ENCODE results near the gene ATP13A4. TPM values are rescaled to one million over a fixed set of nuclear protein-coding genes. Genes with fewer than 3 reads are reported as not detected.

ATP13A4 gene
- total and polyA plus RNA-seq, 2 of the 4 experiments (the other 2 are of a cell fraction): under 0.01 TPM; not detected in 1

DNA sequence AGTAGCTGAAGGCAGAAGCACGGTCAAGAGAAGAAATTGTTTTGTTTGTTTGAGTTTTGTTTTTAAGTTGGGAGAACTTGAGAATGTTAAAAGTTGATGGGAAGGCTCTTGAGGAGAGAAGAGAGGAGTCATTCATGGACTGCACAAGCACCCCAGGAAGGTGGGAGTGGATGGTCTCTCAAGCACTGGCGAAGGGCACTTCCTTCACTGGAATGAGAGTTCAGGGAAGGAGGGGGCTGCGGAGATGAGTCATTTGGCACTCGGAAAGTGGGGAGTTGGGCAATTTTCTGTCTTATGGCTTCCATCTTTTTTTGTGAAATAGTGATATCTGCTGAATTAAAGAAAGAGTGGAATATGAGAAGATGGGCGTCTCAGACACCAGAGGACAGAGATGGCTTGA is 66.0 kb downstream of the ATP13A4 start:
- BruUV-seq (replicated peaks): no TSS peak

More for the DNA sequence above, 66.0 kb downstream of the ATP13A4 start:
- no peaks in the 10 kb centered on the region for H3K4me1 ChIP-seq (ENCODE audit: control insufficient read depth, insufficient read depth, low read length)
- no peak overlapping the region for H4K8ac ChIP-seq (ENCODE audit: low read depth in 2 of 2, low read length in 2 of 2)
- no peaks in the 10 kb centered on the region for H3K79me1 ChIP-seq (ENCODE audit: low read depth in 1 of 2, low read length in 2 of 2)
- ATAC-seq (ENCODE audit: low read depth) (no peak), DNase-seq (no peak)
- H3K36me3 ChIP-seq (ENCODE audit: control insufficient read depth, insufficient read depth, low read length): no peaks in the 10 kb centered on the region
- no peak overlapping the region for H2BK120ac ChIP-seq (ENCODE audit: low read depth, low read length)
- H3K4me3 ChIP-seq (ENCODE audit: insufficient read depth, low read depth, low read length): no peak overlapping the region
- H2AK5ac ChIP-seq (ENCODE audit: low read depth, low read length): no peak overlapping the region
- no peak overlapping the region for H3K56ac ChIP-seq (ENCODE audit: extremely low read depth, insufficient read depth, low read length)
- no peak overlapping the region for H3K4ac ChIP-seq (ENCODE audit: low read depth, low read length)
- H3K14ac ChIP-seq (replicated peaks; ENCODE audit: low read depth, low read length): no peak overlapping the region
- no peak overlapping the region for H4K91ac ChIP-seq (ENCODE audit: insufficient read depth, low read depth, low read length)
- no peak overlapping the region for H3K18ac ChIP-seq (ENCODE audit: low read depth, low read length)
- no peaks in the 10 kb centered on the region for H3K9me1 ChIP-seq (ENCODE audit: insufficient read depth, low read length)
- dilution Hi-C loops (cut with HindIII; ENCODE audit: low sequenced_read_pairs, unreplicated experiment): no loop called here
- no peak overlapping the region for H3K4me2 ChIP-seq (ENCODE audit: low read depth, low read length)
- H2BK15ac ChIP-seq (ENCODE audit: low read depth, low read length): no peak overlapping the region
- intact Hi-C loops (cut with micrococcal nuclease): no loop called here
- no peak overlapping the region for H4K5ac ChIP-seq (ENCODE audit: low read depth, low read length)
- in situ Hi-C loops (cut with MboI; ENCODE audit: low sequenced_read_pairs): no loop called here
- POLR2A ChIA-PET (ENCODE audit: unreplicated experiment): no interaction called here
- H2AK9ac ChIP-seq (replicated peaks; ENCODE audit: low read depth, low read length, poor library complexity): no peak overlapping the region
- no peak overlapping the region for H3K23ac ChIP-seq (ENCODE audit: low read depth, low read length)
- TF ChIP-seq NFE2L2 (IDR thresholded peaks at IDR 0.05; ENCODE audit: low read depth, low read length): no peak
- TF ChIP-seq, protein P1, sequence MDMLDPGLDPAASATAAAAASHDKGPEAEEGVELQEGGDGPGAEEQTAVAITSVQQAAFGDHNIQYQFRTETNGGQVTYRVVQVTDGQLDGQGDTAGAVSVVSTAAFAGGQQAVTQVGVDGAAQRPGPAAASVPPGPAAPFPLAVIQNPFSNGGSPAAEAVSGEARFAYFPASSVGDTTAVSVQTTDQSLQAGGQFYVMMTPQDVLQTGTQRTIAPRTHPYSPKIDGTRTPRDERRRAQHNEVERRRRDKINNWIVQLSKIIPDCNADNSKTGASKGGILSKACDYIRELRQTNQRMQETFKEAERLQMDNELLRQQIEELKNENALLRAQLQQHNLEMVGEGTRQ (IDR thresholded peaks at IDR 0.05; ENCODE audit: low read depth, low read length): no peak
- no peak for TF ChIP-seq CTCF (conservative IDR thresholded peaks at IDR 0.05; ENCODE audit: low read depth, low read length)
- TF ChIP-seq FOS (IDR thresholded peaks at IDR 0.05; ENCODE audit: low read depth, low read length): no peak
- no peak for TF ChIP-seq MAFK (IDR thresholded peaks at IDR 0.05; ENCODE audit: low read depth, low read length)
- TF ChIP-seq RAD21 (IDR thresholded peaks at IDR 0.05; ENCODE audit: low read length): no peak
- no peak for TF ChIP-seq ELK1 (IDR thresholded peaks at IDR 0.05; ENCODE audit: borderline replicate concordance, low read depth, low read length)
- TF ChIP-seq POLR2A (IDR thresholded peaks at IDR 0.05; ENCODE audit: low read depth, low read length): no peak
- no peak for TF ChIP-seq RCOR1 (IDR thresholded peaks at IDR 0.05; ENCODE audit: insufficient replicate concordance, low read length)
- TF ChIP-seq RFX5 (IDR thresholded peaks at IDR 0.05; ENCODE audit: low read depth, low read length): no peak
- no peak for TF ChIP-seq SMC3 (IDR thresholded peaks at IDR 0.05; ENCODE audit: low read depth, low read length)
- 67 to 100% methylated on average over 1 to 3 of the region's 5 CpGs for WGBS, 2 experiments (ENCODE audit: extremely low coverage in 2 of 2, insufficient read length in 1 of 2)
- no peak overlapping the region for H2AFZ ChIP-seq (replicated peaks; ENCODE audit: low read length, poor library complexity)
- no peak overlapping the region for H2BK5ac ChIP-seq (ENCODE audit: low read depth, low read length, poor library complexity, severe bottlenecking)
- no peak overlapping the region for H3K27ac ChIP-seq (ENCODE audit: insufficient read depth, low read length)
- no peak overlapping the region for H2BK20ac ChIP-seq (ENCODE audit: low read depth, low read length)
- no peak overlapping the region for H3K9ac ChIP-seq (ENCODE audit: low read depth, low read length)
- no peaks in the 10 kb centered on the region for H3K27me3 ChIP-seq (ENCODE audit: control insufficient read depth, insufficient read depth, low read length)
- CTCF ChIA-PET: no interaction called here
- no peaks in the 10 kb centered on the region for H4K20me1 ChIP-seq (ENCODE audit: insufficient read depth, low read length)
- no peaks in the 10 kb centered on the region for H3K9me3 ChIP-seq (ENCODE audit: control insufficient read depth, insufficient read depth, low read length)

All from IMR-90 (cell line).